NCI-H1694 (cell line): ENCODE results near the gene PCMT1.
"Not testable (repeated sequence)": the region's sequence is repeated elsewhere in the genome, so short reads cannot be mapped to it uniquely, and the experiment has no call there.

ENCODE experiments used
- DNase-seq: peaks from one replicate; lab custom pipeline; 2025; lab: John Stamatoyannopoulos, UW

PCMT1 gene

DNA sequence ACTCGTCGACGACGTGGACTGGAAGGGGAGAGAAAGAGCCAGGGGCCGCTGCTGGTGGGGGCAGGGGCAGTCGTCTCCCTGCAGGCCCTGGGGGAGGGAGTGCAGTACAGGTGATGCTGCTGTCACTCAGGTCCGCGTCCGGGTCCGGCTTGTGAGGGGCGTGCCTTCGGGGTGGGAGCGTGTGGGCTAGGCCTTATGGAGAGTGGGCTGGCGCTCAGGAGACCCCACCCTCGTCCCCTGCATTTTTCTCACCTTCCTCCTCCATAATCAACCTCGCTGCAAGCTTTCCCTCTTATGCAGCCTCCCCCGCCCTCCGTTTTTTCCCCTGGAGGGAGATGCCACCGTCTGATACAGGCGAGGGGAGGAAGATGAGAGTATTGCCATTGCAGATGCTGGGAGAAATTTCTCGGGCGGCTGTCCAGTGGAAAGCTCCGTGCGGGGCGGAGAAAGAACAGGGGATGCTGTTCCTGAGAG is 632 bp downstream of the PCMT1 start:
- DNase-seq: peak; percentile 8

DNA sequence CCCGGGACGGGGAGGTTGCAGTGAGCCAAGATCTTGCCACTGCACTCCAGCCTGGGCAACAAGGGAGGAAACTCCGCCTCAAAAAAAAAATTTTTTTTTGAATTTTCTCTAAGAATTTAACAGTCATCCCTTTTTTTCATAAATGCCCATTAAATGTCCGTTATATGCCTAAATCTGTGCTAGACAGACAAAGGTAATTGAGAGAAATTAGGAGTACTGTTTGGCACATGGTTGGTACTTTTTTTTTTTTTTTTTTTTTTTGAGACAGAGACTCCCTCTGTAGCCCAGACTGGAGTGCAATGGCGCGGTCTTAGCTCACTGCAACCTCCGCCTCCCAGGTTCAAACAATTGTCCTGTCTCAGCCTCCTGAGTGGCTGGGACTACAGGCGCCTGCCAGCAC is 1.7 kb downstream of the PCMT1 start:
- DNase-seq: no peak

GRCh38 chr6:149751920-149752319 is 2.4 kb downstream of the PCMT1 start:
- DNase-seq: not testable (repeated sequence)

DNA sequence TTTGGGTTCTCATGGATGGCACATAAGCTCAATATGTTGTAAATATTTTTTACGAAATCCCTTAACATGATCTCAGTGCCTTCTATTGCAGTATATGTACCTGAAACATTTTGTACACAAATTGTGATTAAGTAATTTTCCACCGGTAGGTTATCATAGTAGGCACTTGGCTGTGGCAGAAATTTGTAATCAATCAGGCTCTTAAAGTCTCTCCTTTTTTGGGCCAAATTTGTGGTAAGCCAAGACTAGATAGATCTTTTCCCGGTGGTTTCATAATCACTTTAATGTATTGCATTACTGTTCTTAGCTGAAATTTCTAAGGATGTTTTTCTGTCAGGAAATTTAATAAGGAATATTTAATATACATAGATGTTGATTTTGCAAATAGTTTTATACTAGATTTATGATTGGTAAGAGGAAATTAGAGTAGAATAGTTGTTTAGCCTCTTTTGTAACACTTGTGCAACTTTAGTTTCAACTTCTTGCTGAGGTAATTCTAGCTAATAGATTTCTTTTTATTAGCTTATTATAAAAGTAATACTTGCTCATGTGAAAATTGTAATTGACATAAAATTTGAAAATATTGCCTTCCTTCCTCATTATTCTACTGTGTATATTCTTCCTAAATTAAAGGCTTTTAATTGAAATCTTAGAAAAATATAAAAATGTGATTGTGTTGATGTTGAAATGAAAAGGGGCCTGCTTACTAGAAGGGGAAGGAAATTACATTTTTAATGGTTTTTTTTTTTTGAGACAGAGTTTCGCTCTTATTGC is 3.2 kb downstream of the PCMT1 start:
- DNase-seq: no peak

DNA sequence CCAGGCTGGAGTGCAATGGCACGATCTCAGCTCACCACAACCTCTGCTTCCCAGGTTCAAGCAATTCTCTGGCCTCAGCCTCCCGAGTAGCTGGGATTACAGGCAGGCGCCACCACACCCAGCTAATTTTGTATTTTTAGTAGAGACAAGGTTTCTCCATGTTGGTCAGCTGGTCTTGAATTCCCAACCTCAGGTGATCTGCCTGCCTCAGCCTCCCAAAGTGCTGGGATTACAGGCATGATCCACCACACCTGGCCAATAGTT is 3.8 kb downstream of the PCMT1 start:
- DNase-seq: not testable (repeated sequence)

DNA sequence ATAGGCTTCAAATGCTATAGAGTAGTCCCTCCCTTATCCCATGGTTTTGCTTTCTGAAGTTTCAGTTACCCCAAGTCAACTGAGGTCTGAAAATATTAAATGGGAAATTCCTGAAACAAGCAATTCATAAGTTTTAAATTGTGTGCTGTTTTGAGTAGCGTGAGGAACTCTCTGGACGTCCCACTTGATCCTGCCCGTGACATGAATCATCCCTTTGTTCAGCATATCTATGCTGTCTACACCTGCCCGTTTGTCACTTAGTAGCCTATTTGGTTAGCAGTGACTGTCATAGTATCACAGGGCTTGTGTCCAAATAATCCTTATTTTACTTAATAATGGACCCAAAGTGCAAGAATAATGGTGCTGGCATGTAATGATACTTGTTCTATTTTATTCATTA is 5.0 kb downstream of the PCMT1 start:
- no peak for DNase-seq

DNA sequence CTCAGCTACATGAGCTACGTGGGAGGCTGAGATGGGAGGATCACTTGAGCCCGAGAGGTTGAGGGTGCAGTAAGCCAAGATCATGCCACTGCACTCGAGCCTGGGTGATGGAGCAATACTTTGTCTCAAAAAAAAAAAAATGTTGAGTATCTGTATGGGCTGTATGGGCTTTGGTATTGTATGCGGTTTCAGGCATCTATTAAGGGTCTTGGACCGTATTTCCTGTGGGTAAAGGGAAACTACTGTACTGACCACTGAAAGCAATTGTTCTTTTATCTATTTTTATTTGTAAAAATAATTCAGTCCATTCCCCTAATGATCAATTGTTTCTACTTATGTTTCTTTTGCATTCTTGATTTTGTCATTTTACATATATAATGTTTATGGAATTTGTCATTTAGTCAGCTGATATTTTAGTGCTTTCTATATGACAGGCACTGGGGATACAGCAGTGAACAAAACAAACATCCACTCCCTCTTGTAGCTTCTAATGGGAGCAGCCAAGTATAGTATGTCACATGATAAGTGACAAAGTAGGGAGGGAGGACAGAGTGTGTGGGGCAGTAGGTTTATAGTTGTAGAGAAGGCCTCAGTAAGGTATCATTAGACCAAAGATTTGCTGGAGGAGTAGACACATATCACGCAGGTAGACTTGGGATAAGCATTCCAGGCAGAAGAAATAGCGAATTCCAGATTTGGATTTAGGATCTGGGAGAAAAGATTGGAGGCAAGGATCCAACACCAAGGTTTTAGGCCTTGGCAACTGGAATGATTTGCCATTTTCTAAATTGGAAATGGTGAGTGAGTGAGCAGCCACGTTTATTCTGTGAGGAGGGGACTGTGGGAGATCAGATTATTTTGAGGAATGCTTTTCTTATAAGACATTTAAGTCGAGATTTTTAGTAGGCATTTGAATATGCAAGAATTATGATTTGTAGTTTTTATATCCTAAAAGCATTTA is 6.0 kb downstream of the PCMT1 start:
- no peak for DNase-seq

DNA sequence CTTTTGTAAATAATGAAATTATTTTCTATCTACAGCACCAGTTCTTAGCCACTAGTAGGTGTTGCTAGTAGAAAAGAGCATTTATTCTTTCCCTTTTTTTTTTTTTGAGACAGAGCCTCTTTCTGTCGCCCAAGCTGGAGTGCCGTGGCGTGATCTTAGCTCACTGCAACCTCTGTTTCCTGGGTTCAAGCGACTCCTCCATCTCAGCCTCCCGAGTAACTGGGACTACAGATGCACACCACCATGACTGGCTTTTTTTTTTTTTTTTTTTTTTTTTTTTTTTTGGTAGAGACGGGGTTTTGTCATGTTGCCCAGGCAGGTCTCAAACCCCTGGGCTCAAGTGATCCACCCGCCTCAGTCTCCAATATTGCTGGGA is 6.7 kb downstream of the PCMT1 start:
- DNase-seq: no peak

GRCh38 chr6:149761438-149761837 is 11.9 kb downstream of the PCMT1 start:
- DNase-seq: no peak

DNA sequence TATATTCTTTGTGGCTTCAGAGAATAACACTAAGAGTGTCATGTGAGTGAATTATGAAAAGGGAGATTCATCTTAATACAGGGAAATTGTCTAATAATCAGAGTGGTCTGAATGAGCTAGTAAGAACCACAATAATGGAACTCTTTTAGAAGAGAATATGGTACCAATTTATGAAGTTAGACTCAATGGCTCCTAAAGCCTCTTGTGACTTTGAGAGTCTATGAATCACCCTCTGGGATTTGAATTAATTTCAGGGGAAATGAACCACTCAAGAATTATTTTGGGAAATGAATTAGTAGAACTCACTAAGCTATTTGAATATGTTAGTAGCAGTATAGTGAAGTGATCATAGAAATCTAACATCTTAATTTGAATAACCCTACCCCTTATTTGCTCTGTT is 14.3 kb downstream of the PCMT1 start:
- no peak for DNase-seq

DNA sequence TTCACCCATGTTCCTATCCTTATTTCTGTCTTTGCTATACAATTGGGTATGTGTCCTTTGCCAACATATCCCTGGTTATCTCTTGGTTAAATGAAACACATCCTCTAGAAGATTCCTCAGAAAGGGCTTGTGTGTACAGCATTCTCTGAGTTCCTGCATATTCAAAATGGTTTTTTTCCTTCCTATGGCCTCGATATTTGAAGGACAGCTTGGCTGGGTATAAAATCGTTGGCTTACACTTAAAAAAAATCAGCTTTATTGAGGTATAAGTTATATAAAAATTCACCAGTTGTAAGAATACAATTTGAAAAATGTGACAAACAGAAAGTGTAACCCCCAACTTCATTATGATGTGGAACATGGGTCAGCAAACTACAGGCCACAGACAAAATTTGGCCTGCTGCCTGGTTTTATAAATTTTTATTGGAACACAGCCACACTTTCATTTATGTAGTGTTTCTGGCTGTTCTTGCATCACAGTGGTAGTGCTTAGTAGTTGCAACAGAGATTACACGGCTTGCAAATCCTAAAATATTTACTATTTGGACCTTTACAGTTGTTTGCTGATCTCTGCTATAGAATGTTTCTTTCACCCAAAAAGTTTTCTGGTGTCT is 16.7 kb downstream of the PCMT1 start:
- no peak for DNase-seq

DNA sequence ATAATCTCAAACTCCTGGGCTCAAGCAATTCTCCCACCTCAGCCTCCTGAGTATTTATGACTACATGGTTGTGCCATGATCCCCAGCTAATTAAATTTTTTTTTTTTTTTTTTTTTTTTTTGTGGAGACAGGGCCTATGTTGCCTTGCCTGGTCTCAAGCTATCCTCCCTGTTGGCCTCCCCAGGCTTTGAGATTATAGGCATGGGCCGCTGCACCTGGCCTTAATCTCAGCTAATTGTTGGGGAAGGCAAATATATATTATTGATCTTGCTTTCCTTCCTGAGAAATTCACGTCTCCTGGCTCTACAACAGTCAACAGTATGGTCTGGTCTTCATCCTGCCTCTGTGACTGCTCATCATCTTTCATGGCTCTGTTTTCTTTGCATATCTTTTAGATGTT is 20.1 kb downstream of the PCMT1 start:
- no peak for DNase-seq

- no peak for DNase-seq
Observed at GRCh38 chr6:149771185-149771584, 21.6 kb downstream of the PCMT1 start.

DNA sequence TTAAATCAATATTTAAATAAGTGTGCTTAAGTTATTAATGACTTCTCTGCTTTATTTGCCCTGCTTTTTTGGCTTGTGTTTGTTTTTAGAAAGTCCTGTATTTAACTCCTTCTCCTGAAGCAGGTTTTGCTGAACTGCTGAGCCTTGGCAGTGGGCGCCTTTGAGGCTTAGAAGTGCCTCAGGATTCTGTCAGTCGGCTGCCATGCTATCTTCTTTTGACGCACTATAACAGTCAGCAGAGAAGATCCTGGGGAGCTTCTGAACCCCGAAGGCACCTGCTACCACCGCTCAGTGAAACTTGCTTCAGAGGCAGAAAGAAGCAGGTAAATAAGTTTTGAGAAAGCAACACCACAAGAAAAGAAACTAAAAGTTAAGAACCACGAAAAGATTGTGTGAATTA is 22.4 kb downstream of the PCMT1 start:
- no peak for DNase-seq

GRCh38 chr6:149777624-149778023 is 28.1 kb downstream of the PCMT1 start:
- no peak for DNase-seq

GRCh38 chr6:149779644-149779963 is 30.1 kb downstream of the PCMT1 start:
- no peak for DNase-seq

- no peak for DNase-seq
Observed at GRCh38 chr6:149781715-149782114, 32.2 kb downstream of the PCMT1 start.

DNA sequence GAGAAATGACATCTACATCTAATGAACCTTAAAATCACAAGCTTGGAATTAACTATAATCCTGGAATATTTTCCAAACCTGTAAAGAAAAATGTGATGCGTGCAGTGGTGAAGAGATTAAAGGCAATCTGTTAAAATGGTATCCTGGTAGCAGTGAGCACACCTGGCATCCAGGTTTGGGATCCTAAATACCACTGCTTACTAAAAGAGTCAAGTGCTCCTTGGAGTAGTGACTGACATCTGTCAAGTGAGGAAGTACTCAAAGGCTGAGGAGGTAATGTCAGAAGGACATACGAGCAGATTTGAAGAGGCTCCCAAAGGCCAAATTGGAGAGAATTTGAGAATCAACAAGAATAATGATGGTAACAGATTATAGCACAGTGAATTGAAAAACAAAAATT is 32.8 kb downstream of the PCMT1 start:
- DNase-seq: no peak

- no peak for DNase-seq
Observed at GRCh38 chr6:149783551-149783950, 34.0 kb downstream of the PCMT1 start.

DNA sequence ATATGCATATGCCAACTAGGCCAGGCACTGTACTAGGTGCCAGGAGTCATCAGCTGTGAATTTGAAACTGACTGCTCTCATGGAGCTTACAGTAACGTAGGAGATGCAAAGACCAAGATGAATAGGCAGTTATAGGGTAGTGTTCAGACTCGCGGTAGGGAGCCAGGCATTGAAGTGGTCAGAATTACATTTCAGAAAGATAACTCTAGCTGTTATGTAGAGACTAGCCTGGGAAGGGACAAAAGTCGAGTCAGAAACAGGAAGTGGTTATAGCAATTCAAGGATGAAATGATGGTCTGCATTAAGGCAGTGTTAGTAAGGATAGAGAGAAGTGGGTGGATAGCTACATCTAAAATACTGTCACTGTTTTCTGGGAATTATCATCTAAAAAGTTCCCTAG is 56.6 kb downstream of the PCMT1 start:
- DNase-seq: no peak

DNA sequence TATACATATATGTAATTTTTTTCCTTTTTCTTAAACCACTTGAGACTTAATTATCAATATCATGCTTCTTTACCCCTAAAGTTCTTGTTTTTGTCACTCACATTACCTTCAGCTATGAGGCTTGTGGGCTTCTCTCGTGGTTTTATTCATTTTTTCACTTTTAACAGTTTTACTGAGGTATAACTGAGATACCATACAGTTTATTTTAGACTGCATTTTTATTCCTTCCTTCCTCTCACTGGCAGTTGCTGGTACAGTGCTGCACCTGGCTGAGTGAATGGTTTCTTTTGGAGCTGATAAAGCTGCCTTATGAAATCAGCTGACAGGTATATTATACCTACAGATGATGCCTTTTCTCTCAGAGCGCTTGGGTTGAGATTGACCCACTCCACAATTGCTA is 60.3 kb downstream of the PCMT1 start:
- no peak for DNase-seq

- no peak for DNase-seq
Observed at GRCh38 chr6:149813351-149813750, 63.8 kb downstream of the PCMT1 start.

DNA sequence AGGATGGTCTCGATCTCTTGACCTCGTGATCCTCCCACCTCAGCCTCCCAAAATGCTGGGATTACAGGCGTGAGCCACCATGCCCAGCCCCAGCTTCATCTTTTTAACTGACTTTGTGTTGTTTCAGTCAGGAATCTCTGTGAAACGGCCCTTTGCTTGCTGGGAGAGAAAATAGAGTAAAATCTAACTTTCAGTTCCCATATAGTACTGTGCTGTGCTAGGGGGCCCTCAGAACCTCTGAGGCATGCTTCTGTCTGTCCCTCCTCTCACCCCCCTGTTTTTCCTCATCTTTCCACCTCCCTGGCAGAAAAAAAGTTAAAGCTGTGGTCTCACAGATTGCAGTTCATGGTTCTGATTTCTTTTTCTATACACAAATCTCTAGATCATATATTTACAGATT is 66.2 kb downstream of the PCMT1 start:
- DNase-seq: no peak
